ENCODE measurements around the gene UQCR10. TPM values are rescaled to one million over a fixed set of nuclear protein-coding genes. Genes with fewer than 3 reads are reported as not detected.

The UQCR10 gene
- total RNA-seq, 2 donors from 2014 or later = 171 to 217 TPM

DNA sequence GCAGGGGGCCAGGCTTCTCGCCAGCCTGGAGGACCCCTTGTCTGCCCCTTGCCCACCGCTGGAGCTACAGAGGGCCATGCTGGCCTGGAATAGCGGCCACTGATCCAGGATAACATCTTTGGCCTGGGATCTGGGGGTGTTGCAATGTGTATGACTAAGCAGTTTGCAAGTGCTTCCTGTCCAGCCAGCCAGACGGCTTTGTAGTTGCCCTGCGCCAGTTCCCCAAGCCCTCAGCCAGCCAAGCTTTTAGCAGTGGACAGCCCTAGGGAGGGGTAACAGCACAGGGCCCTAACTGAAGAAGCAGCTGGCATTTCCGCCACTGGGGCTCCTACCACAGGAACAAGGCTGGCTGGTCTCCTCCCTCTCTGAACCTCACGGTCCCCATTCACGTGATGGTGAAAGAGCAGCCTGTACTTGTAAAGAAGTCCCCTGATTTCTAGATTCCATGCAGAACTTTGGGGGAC lies 32.1 kb downstream of the UQCR10 start:
- DNase-seq = peak; percentile 60

DNA sequence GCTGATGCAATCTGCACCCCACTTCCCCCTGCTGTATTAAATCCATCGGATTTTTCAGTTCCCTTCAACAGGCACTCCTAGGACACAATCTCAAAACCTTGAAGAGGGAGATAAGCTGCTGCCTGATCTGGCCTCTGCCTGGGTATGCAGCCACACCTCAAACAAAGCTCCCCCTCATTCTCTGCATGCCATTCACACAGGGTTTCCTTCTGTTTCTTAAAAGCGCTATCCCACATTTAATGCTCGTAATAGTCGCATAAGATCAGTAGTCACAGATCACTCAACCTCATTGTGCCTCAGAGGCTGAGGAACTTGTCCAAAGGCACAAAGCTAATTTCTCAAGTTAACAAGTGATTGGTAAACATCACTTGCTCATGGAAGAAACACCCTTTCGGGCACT lies 34.0 kb downstream of the UQCR10 start:
- peaks cover 19% of the 10 kb centered on the region for H3K36me3 ChIP-seq
- TF ChIP-seq, protein P1, sequence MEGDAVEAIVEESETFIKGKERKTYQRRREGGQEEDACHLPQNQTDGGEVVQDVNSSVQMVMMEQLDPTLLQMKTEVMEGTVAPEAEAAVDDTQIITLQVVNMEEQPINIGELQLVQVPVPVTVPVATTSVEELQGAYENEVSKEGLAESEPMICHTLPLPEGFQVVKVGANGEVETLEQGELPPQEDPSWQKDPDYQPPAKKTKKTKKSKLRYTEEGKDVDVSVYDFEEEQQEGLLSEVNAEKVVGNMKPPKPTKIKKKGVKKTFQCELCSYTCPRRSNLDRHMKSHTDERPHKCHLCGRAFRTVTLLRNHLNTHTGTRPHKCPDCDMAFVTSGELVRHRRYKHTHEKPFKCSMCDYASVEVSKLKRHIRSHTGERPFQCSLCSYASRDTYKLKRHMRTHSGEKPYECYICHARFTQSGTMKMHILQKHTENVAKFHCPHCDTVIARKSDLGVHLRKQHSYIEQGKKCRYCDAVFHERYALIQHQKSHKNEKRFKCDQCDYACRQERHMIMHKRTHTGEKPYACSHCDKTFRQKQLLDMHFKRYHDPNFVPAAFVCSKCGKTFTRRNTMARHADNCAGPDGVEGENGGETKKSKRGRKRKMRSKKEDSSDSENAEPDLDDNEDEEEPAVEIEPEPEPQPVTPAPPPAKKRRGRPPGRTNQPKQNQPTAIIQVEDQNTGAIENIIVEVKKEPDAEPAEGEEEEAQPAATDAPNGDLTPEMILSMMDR (IDR thresholded peaks at IDR 0.05) = no peak
- no peak overlapping the region for H3K27ac ChIP-seq
- no peaks in the 10 kb centered on the region for H3K4me1 ChIP-seq
- no peaks in the 10 kb centered on the region for H3K27me3 ChIP-seq
- H3K9ac ChIP-seq (ENCODE audit: low read depth in 2 of 2, low read length in 2 of 2) = no peak overlapping the region
- no peaks in the 10 kb centered on the region for H3K9me3 ChIP-seq
- intact Hi-C loops (cut with DNase I) = no loop called here
- no peak overlapping the region for H3K4me3 ChIP-seq
- DNase-seq = no peak

More for the DNA sequence above, 32.1 kb downstream of the UQCR10 start:
- H3K4me1 ChIP-seq = no peaks in the 10 kb centered on the region
- TF ChIP-seq, protein P1 (IDR thresholded peaks at IDR 0.05) = no peak
- no peaks in the 10 kb centered on the region for H3K27me3 ChIP-seq
- no peaks in the 10 kb centered on the region for H3K9me3 ChIP-seq
- H3K36me3 ChIP-seq = peaks cover 7% of the 10 kb centered on the region
- peak overlapping the region in 1 of 2 donors; percentile 36 for H3K9ac ChIP-seq (ENCODE audit: low read depth in 2 of 2, low read length in 2 of 2)
- peak overlapping the region; percentile 24 for H3K27ac ChIP-seq
- intact Hi-C loops (cut with DNase I) = no loop called here
- no peak overlapping the region for H3K4me3 ChIP-seq

DNA sequence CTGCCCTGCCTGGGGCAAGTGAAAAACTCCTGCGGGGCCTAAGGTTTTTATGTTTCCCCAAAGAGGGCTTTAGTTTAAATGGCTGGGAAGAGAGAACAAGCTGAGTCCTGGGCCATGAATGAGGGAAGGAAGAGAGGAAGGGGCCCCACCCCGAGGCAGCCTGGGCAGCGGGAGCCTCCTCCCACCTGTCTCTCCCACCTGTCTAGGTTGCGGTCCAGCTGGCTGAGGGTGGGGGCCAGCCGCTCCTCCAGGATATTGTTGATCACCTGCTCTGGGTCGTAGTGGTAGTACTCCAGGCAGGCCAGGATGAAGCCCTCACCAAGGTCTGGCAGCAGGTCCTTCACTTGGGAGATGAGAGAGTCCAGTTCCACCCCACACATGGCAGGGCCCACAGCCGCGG lies 34.6 kb downstream of the UQCR10 start:
- intact Hi-C loops (cut with DNase I) = no loop called here
- H3K27me3 ChIP-seq = no peaks in the 10 kb centered on the region
- DNase-seq = no peak
- H3K9ac ChIP-seq (ENCODE audit: low read depth in 2 of 2, low read length in 2 of 2) = no peak overlapping the region
- no peak overlapping the region for H3K4me3 ChIP-seq
- no peak overlapping the region for H3K27ac ChIP-seq
- H3K9me3 ChIP-seq = no peaks in the 10 kb centered on the region
- TF ChIP-seq, protein P1 (IDR thresholded peaks at IDR 0.05) = no peak
- H3K4me1 ChIP-seq = no peaks in the 10 kb centered on the region
- peaks cover 24% of the 10 kb centered on the region for H3K36me3 ChIP-seq

DNA sequence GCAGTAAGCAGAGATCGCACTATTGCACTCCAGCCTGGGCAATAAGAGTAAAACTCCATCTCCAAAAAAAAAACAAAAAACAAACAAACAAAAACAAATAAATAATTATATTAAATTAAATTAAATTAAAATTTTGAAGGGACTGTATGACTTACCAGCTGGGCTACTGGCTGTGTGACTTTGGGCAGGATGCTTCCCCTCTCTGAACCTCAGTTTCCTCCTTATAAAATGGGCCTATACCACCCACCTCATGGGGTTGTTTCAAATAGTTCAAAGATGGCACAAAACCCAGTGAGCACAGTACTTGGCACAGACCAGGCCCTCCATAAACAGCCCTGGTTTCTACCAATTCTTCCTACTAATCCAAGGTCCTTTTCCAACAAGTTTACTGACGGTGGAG lies 36.0 kb downstream of the UQCR10 start:
- no peak overlapping the region for H3K27ac ChIP-seq
- H3K27me3 ChIP-seq = no peaks in the 10 kb centered on the region
- no peak for DNase-seq
- H3K4me3 ChIP-seq = no peak overlapping the region
- TF ChIP-seq, protein P1 (IDR thresholded peaks at IDR 0.05) = no peak
- intact Hi-C loops (cut with DNase I) = no loop called here
- H3K36me3 ChIP-seq = peaks cover 28% of the 10 kb centered on the region
- H3K9ac ChIP-seq (ENCODE audit: low read depth in 2 of 2, low read length in 2 of 2) = no peak overlapping the region
- no peaks in the 10 kb centered on the region for H3K4me1 ChIP-seq
- H3K9me3 ChIP-seq = no peaks in the 10 kb centered on the region

DNA sequence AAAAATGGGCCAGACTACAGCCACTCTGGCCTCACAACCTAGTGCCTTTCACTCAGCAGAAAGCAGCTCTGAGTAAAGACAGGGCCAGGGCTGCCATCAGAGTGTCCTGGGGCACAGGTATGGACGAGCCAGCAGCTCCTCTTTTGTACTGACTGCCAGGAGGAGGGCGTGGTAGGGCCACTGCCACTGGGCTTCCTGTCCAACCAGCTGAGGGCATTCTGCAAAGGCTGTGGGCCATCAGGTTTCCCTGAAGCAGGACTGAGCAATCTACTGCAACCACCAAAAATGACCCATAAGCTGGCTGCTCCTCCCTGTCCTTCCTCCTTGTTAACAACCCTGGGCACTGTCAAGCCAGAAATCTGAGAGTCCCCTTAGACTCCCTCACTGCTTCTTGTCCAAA lies 37.8 kb downstream of the UQCR10 start:
- H3K27ac ChIP-seq = no peak overlapping the region

More for the DNA sequence above, 37.8 kb downstream of the UQCR10 start:
- DNase-seq = no peak
- Histone ChIP-seq H3K9me3 (no peaks in the 10 kb centered on the region), H3K36me3 (peaks cover 28% of the 10 kb centered on the region), H3K9ac (ENCODE audit: low read depth in 2 of 2, low read length in 2 of 2) (no peak overlapping the region), H3K27me3 (no peaks in the 10 kb centered on the region), H3K4me3 (no peak overlapping the region), H3K4me1 (no peaks in the 10 kb centered on the region)
- intact Hi-C loops (cut with DNase I) = no loop called here
- TF ChIP-seq, protein P1 (IDR thresholded peaks at IDR 0.05) = no peak
